Measurements from ENCODE around the gene PDE6H. TPM values are rescaled to one million over a fixed set of nuclear protein-coding genes. Genes with fewer than 3 reads are reported as not detected.

PDE6H gene
- total RNA-seq, 3 donors from 2014 or later: 0.55 TPM; not detected in 2

DNA sequence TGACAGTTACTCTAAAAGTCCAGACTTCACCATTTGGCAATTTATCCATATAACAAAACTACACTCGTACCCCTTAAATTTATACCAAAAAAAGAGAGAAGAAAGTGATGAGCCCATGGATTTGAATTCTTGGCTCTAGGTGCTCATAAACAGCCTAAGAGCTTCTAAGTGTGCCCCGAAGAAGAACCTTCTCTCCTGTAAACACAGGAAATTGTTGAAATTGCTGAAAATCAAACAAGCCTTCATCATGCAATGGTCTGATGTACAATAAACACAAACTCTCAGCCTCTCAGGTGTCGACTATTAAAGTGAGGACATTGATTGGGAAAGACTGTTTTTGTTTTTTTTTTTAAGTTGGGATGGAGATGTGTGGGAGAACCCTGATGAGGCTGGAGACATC, 21.8 kb downstream of the PDE6H start:
- intact Hi-C loops (cut with DNase I, micrococcal nuclease): loop anchor here in 1 of 2 donors (5.0 to 10.0 kb wide), 2 partner anchors 147 to 360 kb away; no protein-coding TSS in a partner anchor
- H3K36me3 ChIP-seq (ENCODE audit: low read depth): no peaks in the 10 kb centered on the region
- ATAC-seq (no peak), DNase-seq (no peak)
- no peaks in the 10 kb centered on the region for H3K4me1 ChIP-seq (ENCODE audit: low read depth)
- no peak overlapping the region for H3K4me3 ChIP-seq
- no peaks in the 10 kb centered on the region for H3K9me3 ChIP-seq
- TF ChIP-seq, protein P1, sequence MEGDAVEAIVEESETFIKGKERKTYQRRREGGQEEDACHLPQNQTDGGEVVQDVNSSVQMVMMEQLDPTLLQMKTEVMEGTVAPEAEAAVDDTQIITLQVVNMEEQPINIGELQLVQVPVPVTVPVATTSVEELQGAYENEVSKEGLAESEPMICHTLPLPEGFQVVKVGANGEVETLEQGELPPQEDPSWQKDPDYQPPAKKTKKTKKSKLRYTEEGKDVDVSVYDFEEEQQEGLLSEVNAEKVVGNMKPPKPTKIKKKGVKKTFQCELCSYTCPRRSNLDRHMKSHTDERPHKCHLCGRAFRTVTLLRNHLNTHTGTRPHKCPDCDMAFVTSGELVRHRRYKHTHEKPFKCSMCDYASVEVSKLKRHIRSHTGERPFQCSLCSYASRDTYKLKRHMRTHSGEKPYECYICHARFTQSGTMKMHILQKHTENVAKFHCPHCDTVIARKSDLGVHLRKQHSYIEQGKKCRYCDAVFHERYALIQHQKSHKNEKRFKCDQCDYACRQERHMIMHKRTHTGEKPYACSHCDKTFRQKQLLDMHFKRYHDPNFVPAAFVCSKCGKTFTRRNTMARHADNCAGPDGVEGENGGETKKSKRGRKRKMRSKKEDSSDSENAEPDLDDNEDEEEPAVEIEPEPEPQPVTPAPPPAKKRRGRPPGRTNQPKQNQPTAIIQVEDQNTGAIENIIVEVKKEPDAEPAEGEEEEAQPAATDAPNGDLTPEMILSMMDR (IDR thresholded peaks at IDR 0.05): no peak

DNA sequence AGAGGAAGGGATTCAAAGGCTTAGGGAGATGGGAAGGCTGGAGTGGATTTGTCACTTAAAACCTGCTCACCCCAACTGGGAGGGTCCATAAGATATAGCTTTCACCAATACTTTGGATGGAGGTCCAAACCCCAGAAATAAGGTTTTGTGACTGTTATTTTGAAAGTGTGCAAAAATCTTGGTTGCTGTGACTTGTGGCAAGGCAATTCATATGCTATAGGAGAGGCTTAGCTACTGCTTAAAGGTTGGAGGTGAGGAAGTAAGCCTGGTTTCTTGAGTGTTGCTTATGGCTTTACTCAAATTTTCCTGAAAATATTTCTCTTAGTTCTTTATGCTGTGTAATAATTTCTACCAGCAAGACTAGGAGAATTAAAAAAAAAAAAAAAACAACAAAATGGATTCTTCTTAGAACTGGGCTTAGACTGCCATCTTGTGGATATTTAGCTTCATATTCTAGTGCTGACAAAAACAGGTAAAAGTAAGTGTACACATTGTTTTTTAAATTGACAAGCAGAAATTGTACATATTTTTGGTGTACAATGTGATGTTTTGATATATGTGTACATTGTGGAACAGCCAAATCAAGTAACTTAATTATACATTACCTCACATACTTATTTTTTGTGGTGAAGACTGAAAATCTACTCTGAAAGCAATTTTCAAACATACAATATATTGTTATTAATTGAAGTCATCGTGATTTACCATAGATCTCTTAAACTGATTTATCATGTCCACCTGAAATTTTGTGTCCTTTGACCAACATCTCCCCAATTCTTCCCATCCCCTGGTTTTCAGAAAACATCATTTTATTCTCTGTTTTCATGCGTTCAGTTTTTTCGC, 23.0 kb downstream of the PDE6H start:
- DNase-seq: no peak
- Histone ChIP-seq H3K4me3 (no peak overlapping the region), H3K36me3 (ENCODE audit: low read depth) (no peaks in the 10 kb centered on the region), H3K9me3 (no peaks in the 10 kb centered on the region), H3K4me1 (ENCODE audit: low read depth) (no peaks in the 10 kb centered on the region)
- intact Hi-C loops (cut with DNase I, micrococcal nuclease): loop anchor here (1.0 to 10.0 kb wide), 2 partner anchors 151 to 361 kb away; no protein-coding TSS in a partner anchor
- TF ChIP-seq, protein P1 (IDR thresholded peaks at IDR 0.05): peak; percentile 30
- peak; percentile 68 for ATAC-seq

DNA sequence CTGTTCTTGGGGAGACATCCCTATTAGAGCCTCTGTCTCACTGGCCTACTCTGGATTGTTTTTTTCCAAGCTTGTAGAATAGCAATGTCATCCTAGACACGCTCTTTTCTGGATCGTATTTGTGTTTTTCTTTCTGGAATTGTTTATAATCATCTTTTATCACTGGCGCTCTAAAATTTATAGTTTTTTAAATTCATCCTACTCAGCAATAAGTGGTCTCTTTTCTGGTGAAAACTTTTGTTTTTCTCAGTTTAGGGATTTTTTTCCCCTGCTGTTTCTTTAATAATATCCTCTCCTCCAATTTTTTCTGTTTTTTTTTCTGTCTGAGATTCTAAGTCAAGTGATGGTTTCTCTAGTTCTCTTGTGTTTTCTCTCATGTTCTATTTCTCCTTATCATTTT, 25.2 kb downstream of the PDE6H start:
- Histone ChIP-seq H3K4me1 (ENCODE audit: low read depth) (no peaks in the 10 kb centered on the region), H3K4me3 (no peak overlapping the region), H3K36me3 (ENCODE audit: low read depth) (no peaks in the 10 kb centered on the region), H3K9me3 (no peaks in the 10 kb centered on the region)
- ATAC-seq (no peak), DNase-seq (no peak)
- TF ChIP-seq, protein P1 (IDR thresholded peaks at IDR 0.05): no peak
- intact Hi-C loops (cut with DNase I, micrococcal nuclease): loop anchor here in 1 of 2 donors (10.0 kb wide), 1 partner anchor 363 kb away; no protein-coding TSS in a partner anchor

DNA sequence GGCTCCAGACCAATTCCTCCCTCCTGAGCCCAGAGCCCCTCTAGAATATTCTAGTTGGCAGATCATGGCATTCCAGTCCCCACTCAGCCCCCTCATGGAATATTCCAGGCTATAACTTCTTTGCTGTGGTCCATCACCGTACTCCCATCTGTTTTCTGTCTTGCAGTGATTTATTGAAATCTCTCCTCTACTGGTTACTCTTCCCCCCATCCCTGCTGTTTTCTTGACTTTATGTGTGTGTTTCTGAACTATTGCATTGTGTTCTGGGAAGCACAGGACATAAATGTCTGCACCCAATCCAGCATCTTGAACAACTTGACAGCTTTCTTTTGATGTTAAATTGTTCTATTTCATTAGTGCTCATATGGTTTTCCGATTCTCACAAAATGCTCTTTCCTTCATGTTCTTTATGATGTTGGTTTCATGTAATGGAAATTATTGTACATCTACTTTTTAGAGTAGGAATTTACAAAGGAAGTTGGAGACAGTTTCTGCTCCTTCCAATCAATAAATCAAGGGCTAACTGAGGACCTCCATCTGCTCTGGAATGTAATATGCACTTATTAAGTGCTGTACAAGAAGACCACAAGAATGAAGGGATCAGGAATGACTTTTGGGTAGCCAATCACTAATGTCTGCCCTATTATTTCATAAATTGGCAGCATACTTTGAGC, 26.3 kb downstream of the PDE6H start:
- Histone ChIP-seq H3K9me3 (no peaks in the 10 kb centered on the region), H3K4me3 (no peak overlapping the region), H3K36me3 (ENCODE audit: low read depth) (no peaks in the 10 kb centered on the region), H3K4me1 (ENCODE audit: low read depth) (no peaks in the 10 kb centered on the region)
- no peak for ATAC-seq
- DNase-seq: no peak
- intact Hi-C loops (cut with DNase I, micrococcal nuclease): loop anchor here in 1 of 2 donors (10.0 kb wide), 1 partner anchor 364 kb away; no protein-coding TSS in a partner anchor
- TF ChIP-seq, protein P1 (IDR thresholded peaks at IDR 0.05): no peak

DNA sequence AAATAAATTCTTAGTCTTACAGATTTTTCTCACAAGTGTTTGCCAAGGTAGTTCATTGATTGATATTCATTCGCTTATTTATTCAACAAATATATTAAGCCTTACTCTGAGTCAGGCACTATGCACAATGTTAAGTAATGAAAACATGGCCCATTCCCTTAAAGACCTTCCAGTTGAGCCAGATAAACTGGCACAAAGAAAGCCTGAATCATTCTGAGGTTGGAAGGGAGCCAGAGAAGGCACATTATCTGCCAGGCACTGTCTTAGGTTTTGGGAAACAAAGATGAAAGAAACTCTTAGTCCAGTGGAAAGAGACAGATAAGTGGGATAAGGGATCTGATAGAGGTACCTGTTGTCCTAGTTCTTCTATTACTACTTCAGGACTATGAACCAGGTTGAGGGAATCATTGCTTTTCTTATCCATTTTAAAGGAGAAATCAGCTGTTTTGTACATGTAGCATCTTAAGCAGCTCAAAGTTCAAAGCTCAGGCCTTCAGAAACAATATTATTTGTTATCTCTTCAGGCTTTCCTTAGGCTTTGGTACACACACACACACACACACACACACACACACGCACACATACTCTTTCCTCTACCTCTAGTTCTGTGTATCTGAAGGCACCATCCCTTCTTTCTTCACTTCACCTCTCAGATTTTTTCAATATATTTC, 27.0 kb downstream of the PDE6H start:
- H3K36me3 ChIP-seq (ENCODE audit: low read depth): no peaks in the 10 kb centered on the region
- DNase-seq: no peak
- H3K4me3 ChIP-seq: no peak overlapping the region
- H3K4me1 ChIP-seq (ENCODE audit: low read depth): no peaks in the 10 kb centered on the region
- no peaks in the 10 kb centered on the region for H3K9me3 ChIP-seq
- TF ChIP-seq, protein P1 (IDR thresholded peaks at IDR 0.05): no peak
- ATAC-seq: no peak
- intact Hi-C loops (cut with DNase I, micrococcal nuclease): loop anchor here in 1 of 2 donors (10.0 kb wide), 1 partner anchor 365 kb away; no protein-coding TSS in a partner anchor
